H9 (cell line): ENCODE measurements around the gene RPL26. TPM values are rescaled to one million over a fixed set of nuclear protein-coding genes. Genes with fewer than 3 reads are reported as not detected.

Source experiments
- DNase-seq: peaks from one replicate; pipeline ENCODE4 v3.0.0-alpha.2; 2017
- H2AFZ ChIP-seq: one replicate; pipeline ENCODE4 v1.6.1; 2013; ENCODE audit warnings: mild to moderate bottlenecking, low read length, control low read depth, moderate library complexity
- H2AK5ac ChIP-seq: 2 replicates; pipeline ENCODE4 v1.6.1; 2013; ENCODE audit warnings: low read length, control low read depth, mixed read lengths; ENCODE audit not compliant: insufficient read length
- H2BK120ac ChIP-seq: one replicate; pipeline ENCODE4 v1.6.1; 2013; ENCODE audit warnings: low read depth, mild to moderate bottlenecking, low read length, control low read depth, inconsistent platforms; ENCODE audit not compliant: poor library complexity, severe bottlenecking
- H2BK12ac ChIP-seq: 2 replicates; pipeline ENCODE4 v1.6.1; 2013; ENCODE audit warnings: low read length, control low read depth, mixed read lengths, low read depth; ENCODE audit not compliant: insufficient read length
- H2BK15ac ChIP-seq: 2 replicates; pipeline ENCODE4 v1.6.1; 2013; ENCODE audit warnings: low read depth, low read length, control low read depth
- H2BK20ac ChIP-seq: one replicate; pipeline ENCODE4 v1.6.1; 2013; ENCODE audit warnings: low read depth, mild to moderate bottlenecking, low read length, control low read depth, inconsistent platforms; ENCODE audit not compliant: poor library complexity, severe bottlenecking
- H2BK5ac ChIP-seq: 2 replicates; pipeline ENCODE4 v1.6.1; 2013; ENCODE audit warnings: low read length, control low read depth, mixed read lengths; ENCODE audit not compliant: insufficient read length
- H3K14ac ChIP-seq: 2 replicates; pipeline ENCODE4 v1.6.1; 2013; ENCODE audit warnings: low read length, control low read depth; ENCODE audit not compliant: insufficient read depth
- H3K18ac ChIP-seq: 2 replicates; pipeline ENCODE4 v1.6.1; 2013; ENCODE audit warnings: low read depth, mild to moderate bottlenecking, mixed read lengths, low read length, control low read depth; ENCODE audit not compliant: insufficient read length
- H3K23ac ChIP-seq: 2 replicates; pipeline ENCODE4 v1.6.1; 2013; ENCODE audit warnings: low read length, control low read depth, mixed read lengths, low read depth; ENCODE audit not compliant: insufficient read length
- H3K23me2 ChIP-seq: 2 replicates; pipeline ENCODE4 v1.6.1; 2013; ENCODE audit warnings: low read depth, mild to moderate bottlenecking, mixed read lengths, low read length, control low read depth; ENCODE audit not compliant: insufficient read length, poor library complexity, severe bottlenecking
- H3K27ac ChIP-seq: 2 replicates; pipeline ENCODE4 v1.5.1; 2013; ENCODE audit warnings: low read length, control low read depth, mixed read lengths, low read depth; ENCODE audit not compliant: insufficient read length
- H3K27me3 ChIP-seq: 2 replicates; pipeline ENCODE4 v1.6.1; 2013; ENCODE audit warnings: low read length, control low read depth, inconsistent platforms; ENCODE audit not compliant: insufficient read depth
- H3K4ac ChIP-seq: 2 replicates; pipeline ENCODE4 v1.6.1; 2013; ENCODE audit warnings: low read depth, mild to moderate bottlenecking, control low read depth, inconsistent platforms, low read length, moderate library complexity
- H3K4me1 ChIP-seq: 2 replicates; pipeline ENCODE4 v1.6.1; 2013; ENCODE audit warnings: low read length, control low read depth, inconsistent platforms; ENCODE audit not compliant: insufficient read depth
- H3K4me2 ChIP-seq: 2 replicates; pipeline ENCODE4 v1.6.1; 2013; ENCODE audit warnings: low read length, control low read depth, mixed read lengths; ENCODE audit not compliant: insufficient read length, insufficient read depth
- H3K56ac ChIP-seq: 2 replicates; pipeline ENCODE4 v1.6.1; 2013; ENCODE audit warnings: low read depth, mild to moderate bottlenecking, mixed read lengths, low read length, control low read depth; ENCODE audit not compliant: insufficient read length
- H3K79me1 ChIP-seq: 2 replicates; pipeline ENCODE4 v1.6.1; 2013; ENCODE audit warnings: low read depth, mild to moderate bottlenecking, moderate library complexity, low read length, control low read depth, inconsistent platforms; ENCODE audit not compliant: insufficient read depth, poor library complexity, severe bottlenecking
- H3K79me2 ChIP-seq: 2 replicates; pipeline ENCODE4 v1.6.1; 2013; ENCODE audit warnings: low read length, control low read depth, inconsistent platforms; ENCODE audit not compliant: insufficient read depth
- H3K9ac ChIP-seq: 2 replicates; pipeline ENCODE4 v1.6.1; 2013; ENCODE audit warnings: low read length, control low read depth, mixed read lengths; ENCODE audit not compliant: insufficient read length; ENCODE audit errors: extremely low read depth
- H3K9me3 ChIP-seq: one replicate; pipeline ENCODE4 v1.6.1; 2013; ENCODE audit warnings: low read depth, low read length, inconsistent platforms; ENCODE audit not compliant: control insufficient read depth
- H3T11ph ChIP-seq: one replicate; pipeline ENCODE4 v1.6.1; 2013; ENCODE audit warnings: mild to moderate bottlenecking, low read length, control low read depth, inconsistent platforms
- H4K20me1 ChIP-seq: one replicate; pipeline ENCODE4 v1.6.1; 2013; ENCODE audit not compliant: control insufficient read depth, insufficient read length, insufficient read depth
- H4K5ac ChIP-seq: 2 replicates; pipeline ENCODE4 v1.6.1; 2013; ENCODE audit warnings: low read depth, mild to moderate bottlenecking, mixed read lengths, low read length, control low read depth; ENCODE audit not compliant: insufficient read length
- H4K8ac ChIP-seq: replicated peaks from 2 replicates; pipeline ENCODE4 v1.6.1; 2013; ENCODE audit warnings: low read length, control low read depth, mixed read lengths, low read depth; ENCODE audit not compliant: insufficient read length
- H4K91ac ChIP-seq: 2 replicates; pipeline ENCODE4 v1.6.1; 2013; ENCODE audit warnings: low read depth, mild to moderate bottlenecking, moderate library complexity, mixed read lengths, low read length, control low read depth; ENCODE audit not compliant: insufficient read length
- H3K27ac Mint-ChIP-seq, 3 experiments: 2 replicates in 2 of 3; 3 replicates in 1 of 3; pipeline ENCODE4 v1.8.0; 2020 to 2021; ENCODE audit warnings: mixed read lengths in 3 of 3, mild to moderate bottlenecking in 1 of 3, moderate library complexity in 1 of 3
- H3K27me3 Mint-ChIP-seq: 2 replicates; pipeline ENCODE4 v1.8.0; 2021; ENCODE audit warnings: low read depth, mild to moderate bottlenecking, moderate library complexity, mixed read lengths
- H3K36me3 Mint-ChIP-seq, 3 experiments: 2 replicates in 2 of 3; 3 replicates in 1 of 3; pipeline ENCODE4 v1.8.0; 2020 to 2021; ENCODE audit warnings: low read depth in 3 of 3, mixed read lengths in 3 of 3; ENCODE audit not compliant: insufficient read depth in 1 of 3
- H3K4me1 Mint-ChIP-seq, 2 experiments: 2 replicates each; pipeline ENCODE4 v1.8.0; 2020; ENCODE audit warnings: mixed read lengths in 2 of 2
- H3K4me3 Mint-ChIP-seq, 2 experiments: 2 replicates in 1 of 2; 3 replicates in 1 of 2; pipeline ENCODE4 v1.8.0; 2020 to 2021; ENCODE audit warnings: mild to moderate bottlenecking in 2 of 2, mixed read lengths in 2 of 2, moderate library complexity in 1 of 2
- H3K9me3 Mint-ChIP-seq, 2 experiments: 2 replicates in 1 of 2; 3 replicates in 1 of 2; pipeline ENCODE4 v1.8.0; 2020; ENCODE audit warnings: mild to moderate bottlenecking in 2 of 2, mixed read lengths in 2 of 2, moderate library complexity in 1 of 2
- WGBS: extraction: QIAGEN DNeasy Blood & Tissue Kit; methylation state at CpG from one replicate; pipeline ENCODE4 v1.1.7; 2013; ENCODE audit warnings: missing lambda C conversion rate, low lambda C conversion rate, mixed read lengths; ENCODE audit not compliant: insufficient read length; ENCODE audit errors: extremely low coverage; 5-methylcytosine and 5-hydroxymethylcytosine counted together
- total RNA-seq: library from RNA; stranded (reverse); gene quantifications from 2 replicates; pipeline ENCODE4 v1.2.1, GENCODE V29; 2021
- TF ChIP-seq, protein P1 (sequence below): fragments of 200-600 bp; sonication (generic); conservative IDR thresholded peaks from 3 replicates; pipeline ENCODE4 v1.8.0; 2021; ENCODE audit warnings: antibody characterized with exemption, mild to moderate bottlenecking

RPL26 gene
- total RNA-seq, 1 experiment from 2014 or later = 2,434 TPM

- H3K14ac ChIP-seq = no peak overlapping the region
- H3K4me3 Mint-ChIP-seq = no peak overlapping the region
- TF ChIP-seq, protein P1, sequence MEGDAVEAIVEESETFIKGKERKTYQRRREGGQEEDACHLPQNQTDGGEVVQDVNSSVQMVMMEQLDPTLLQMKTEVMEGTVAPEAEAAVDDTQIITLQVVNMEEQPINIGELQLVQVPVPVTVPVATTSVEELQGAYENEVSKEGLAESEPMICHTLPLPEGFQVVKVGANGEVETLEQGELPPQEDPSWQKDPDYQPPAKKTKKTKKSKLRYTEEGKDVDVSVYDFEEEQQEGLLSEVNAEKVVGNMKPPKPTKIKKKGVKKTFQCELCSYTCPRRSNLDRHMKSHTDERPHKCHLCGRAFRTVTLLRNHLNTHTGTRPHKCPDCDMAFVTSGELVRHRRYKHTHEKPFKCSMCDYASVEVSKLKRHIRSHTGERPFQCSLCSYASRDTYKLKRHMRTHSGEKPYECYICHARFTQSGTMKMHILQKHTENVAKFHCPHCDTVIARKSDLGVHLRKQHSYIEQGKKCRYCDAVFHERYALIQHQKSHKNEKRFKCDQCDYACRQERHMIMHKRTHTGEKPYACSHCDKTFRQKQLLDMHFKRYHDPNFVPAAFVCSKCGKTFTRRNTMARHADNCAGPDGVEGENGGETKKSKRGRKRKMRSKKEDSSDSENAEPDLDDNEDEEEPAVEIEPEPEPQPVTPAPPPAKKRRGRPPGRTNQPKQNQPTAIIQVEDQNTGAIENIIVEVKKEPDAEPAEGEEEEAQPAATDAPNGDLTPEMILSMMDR = no peak
- H2BK12ac ChIP-seq = no peak overlapping the region
- H4K91ac ChIP-seq = no peak overlapping the region
- no peak overlapping the region for H3T11ph ChIP-seq
- H3K27me3 ChIP-seq = no peaks in the 10 kb centered on the region
- WGBS = no CpG with 5 or more reads among the region's 7 CpGs
- H4K5ac ChIP-seq = no peak overlapping the region
- H2BK20ac ChIP-seq = no peak overlapping the region
- H2BK5ac ChIP-seq = no peak overlapping the region
- no peak overlapping the region for H3K9ac ChIP-seq
- no peaks in the 10 kb centered on the region for H3K4me1 ChIP-seq
- no peak overlapping the region for H3K23ac ChIP-seq
- no peaks in the 10 kb centered on the region for H3K79me1 ChIP-seq
- no peak overlapping the region for H2AK5ac ChIP-seq
- H3K36me3 Mint-ChIP-seq = no peaks in the 10 kb centered on the region
- H4K8ac ChIP-seq = no peak overlapping the region
- H3K79me2 ChIP-seq = no peaks in the 10 kb centered on the region
- no peak overlapping the region for H3K18ac ChIP-seq
- no peak overlapping the region for H2BK15ac ChIP-seq
- no peak overlapping the region for H3K4ac ChIP-seq
- no peaks in the 10 kb centered on the region for H3K9me3 ChIP-seq
- no peak overlapping the region for H2AFZ ChIP-seq
- no peak overlapping the region for H3K27ac ChIP-seq
- peaks cover 4% of the 10 kb centered on the region for H3K23me2 ChIP-seq
- H3K56ac ChIP-seq = no peak overlapping the region
- DNase-seq = no peak
- H3K4me1 Mint-ChIP-seq = peaks cover 4% of the 10 kb centered on the region in 2 experiments
- no peaks in the 10 kb centered on the region for H4K20me1 ChIP-seq
- no peak overlapping the region for H3K27ac Mint-ChIP-seq
- H3K9me3 Mint-ChIP-seq = no peaks in the 10 kb centered on the region
- H3K27me3 Mint-ChIP-seq = no peaks in the 10 kb centered on the region
- no peak overlapping the region for H3K4me2 ChIP-seq
- H2BK120ac ChIP-seq = no peak overlapping the region
Measured at GRCh38 chr17:8430966-8431365, 48.0 kb upstream of the RPL26 start.
